Posterior cingulate gyrus (tissue), 11 donors: Measurements from ENCODE around the gene GNAQ.
"Not testable (repeated sequence)": the region's sequence is repeated elsewhere in the genome, so short reads cannot be mapped to it uniquely, and the experiment has no call there.

Experiments
- DNase-seq, 10 donors: peaks; one replicate each; pipeline versions ENCODE4 v3.0.0 to v3.0.0-alpha.2; 2020 to 2021; ENCODE audit warnings: mixed read lengths in 3 of 10
- intact Hi-C: fragments of 100-400 bp; cut with DNase I; formaldehyde crosslinking; loops from one replicate; pipeline ENCODE4 v1.15.1; 2023

Gene GNAQ

GRCh38 chr9:77763566-77763965 lies 268.0 kb downstream of the GNAQ start:
- DNase-seq = no peak
- intact Hi-C loops = no loop called here

GRCh38 chr9:77760919-77761318 lies 270.7 kb downstream of the GNAQ start:
- intact Hi-C loops, DNase-seq: not testable (repeated sequence)

GRCh38 chr9:77759391-77759790 lies 272.2 kb downstream of the GNAQ start:
- intact Hi-C loops = loop anchor here (10.0 kb wide), 2 partner anchors 275 to 365 kb away; partner anchors contain the start of gene GNAQ
- no peak for DNase-seq

- DNase-seq = no peak
- intact Hi-C loops = loop anchor here (10.0 kb wide), 2 partner anchors 278 to 368 kb away; partner anchors contain the start of gene GNAQ
These were observed 275.2 kb downstream of the GNAQ start for GRCh38 chr9:77756449-77756848.

GRCh38 chr9:77753180-77753579 lies 278.4 kb downstream of the GNAQ start:
- intact Hi-C loops = loop anchor here (5.0 to 10.0 kb wide), 3 partner anchors 282 to 372 kb away; partner anchors contain the start of gene GNAQ
- DNase-seq = no peak

GRCh38 chr9:77752554-77752953 lies 279.1 kb downstream of the GNAQ start:
- DNase-seq = no peak
- intact Hi-C loops = loop anchor here (5.0 to 10.0 kb wide), 3 partner anchors 282 to 372 kb away; partner anchors contain the start of gene GNAQ

- intact Hi-C loops = loop anchor here (2.0 to 10.0 kb wide), 4 partner anchors 283 to 373 kb away; partner anchors contain the start of gene GNAQ
- peak in 1 of 10 donors; percentile 48 for DNase-seq
These were observed 280.1 kb downstream of the GNAQ start for GRCh38 chr9:77751341-77752091.

- intact Hi-C loops = loop anchor here (2.0 to 10.0 kb wide), 4 partner anchors 284 to 374 kb away; partner anchors contain the start of gene GNAQ
- no peak for DNase-seq
These were observed 280.6 kb downstream of the GNAQ start for GRCh38 chr9:77750981-77751340.

- DNase-seq = no peak
- intact Hi-C loops = loop anchor here (2.0 to 10.0 kb wide), 4 partner anchors 285 to 375 kb away; partner anchors contain the start of gene GNAQ
These were observed 281.3 kb downstream of the GNAQ start for GRCh38 chr9:77750284-77750683.

- no peak for DNase-seq
- intact Hi-C loops = loop anchor here (10.0 kb wide), 1 partner anchor 103 kb away; the partner anchor contains the start of gene GNA14
These were observed 283.3 kb downstream of the GNAQ start for GRCh38 chr9:77748214-77748772.

GRCh38 chr9:77747163-77747562 lies 284.4 kb downstream of the GNAQ start:
- DNase-seq = no peak
- intact Hi-C loops = loop anchor here (10.0 kb wide), 1 partner anchor 102 kb away; the partner anchor contains the start of gene GNA14

GRCh38 chr9:77744841-77745430 lies 286.7 kb downstream of the GNAQ start:
- intact Hi-C loops = loop anchor here (10.0 kb wide), 1 partner anchor 100 kb away; the partner anchor contains the start of gene GNA14
- no peak for DNase-seq

GRCh38 chr9:77743386-77743785 lies 288.2 kb downstream of the GNAQ start:
- intact Hi-C loops = loop anchor here (10.0 kb wide), 1 partner anchor 99 kb away; the partner anchor contains the start of gene GNA14
- DNase-seq = no peak

- intact Hi-C loops = no loop called here
- DNase-seq = no peak
These were observed 292.7 kb downstream of the GNAQ start for GRCh38 chr9:77738932-77739331.

- DNase-seq = peak in 3 of 10 donors; percentile 25 to 84 (median 30)
- intact Hi-C loops = no loop called here
These were observed 296.1 kb downstream of the GNAQ start for GRCh38 chr9:77735494-77735893.

- no peak for DNase-seq
- intact Hi-C loops = no loop called here
These were observed 299.7 kb downstream of the GNAQ start for GRCh38 chr9:77731930-77732329.

GRCh38 chr9:77731008-77731698 lies 300.5 kb downstream of the GNAQ start:
- intact Hi-C loops = no loop called here
- no peak for DNase-seq

GRCh38 chr9:77729177-77729576 lies 302.4 kb downstream of the GNAQ start:
- no peak for DNase-seq
- intact Hi-C loops = no loop called here

- intact Hi-C loops = no loop called here
- DNase-seq = no peak
These were observed 304.8 kb downstream of the GNAQ start for GRCh38 chr9:77726814-77727213.

GRCh38 chr9:77726289-77726688 lies 305.3 kb downstream of the GNAQ start:
- DNase-seq = no peak
- intact Hi-C loops = no loop called here
